WTC11 (cell line): Measurements from ENCODE around the gene GJD4. TPM values are rescaled to one million over a fixed set of nuclear protein-coding genes. Genes with fewer than 3 reads are reported as not detected.
A peak's percentile ranks its signal among the peaks of the same experiment; 100 is the strongest.

Experiments
- ATAC-seq: fragments of 200-7000 bp; cut with Tn5 transposase; 2 replicates; pipeline ENCODE4 v1.10.0; 2021; ENCODE audit warnings: mild to moderate bottlenecking, moderate library complexity
- Bru-seq: library from RNA; stranded (reverse); fragments of 400-500 nt; gene quantifications from one replicate; lab custom pipeline; 2021; lab: Mats Ljungman, UMichigan
- CTCF ChIA-PET: fragments of 300-600 bp; sonication (Branson Sonifier 250); formaldehyde crosslinking; loops from one replicate; lab custom pipeline; 2021; ENCODE audit warnings: antibody characterized with exemption; lab: Charles Lee
- POLR2A ChIA-PET: fragments of 350-600 bp; sonication (Branson Sonifier 250); formaldehyde crosslinking; loops from one replicate; lab custom pipeline; 2021; ENCODE audit warnings: antibody characterized with exemption; lab: Charles Lee
- DNase-seq: peaks from one replicate; pipeline ENCODE4 v3.0.0; 2021; ENCODE audit warnings: low spot score
- H3K27ac Mint-ChIP-seq: 2 replicates; pipeline ENCODE4 v1.8.0; 2021; ENCODE audit warnings: mixed read lengths
- H3K27me3 Mint-ChIP-seq: 2 replicates; pipeline ENCODE4 v1.8.0; 2021; ENCODE audit warnings: low read depth, mild to moderate bottlenecking, moderate library complexity, mixed read lengths
- H3K36me3 Mint-ChIP-seq: 2 replicates; pipeline ENCODE4 v1.8.0; 2021; ENCODE audit warnings: mixed read lengths
- H3K4me1 Mint-ChIP-seq: 2 replicates; pipeline ENCODE4 v1.8.0; 2022; ENCODE audit warnings: mixed read lengths
- H3K4me3 Mint-ChIP-seq: 2 replicates; pipeline ENCODE4 v1.8.0; 2021; ENCODE audit warnings: mild to moderate bottlenecking, moderate library complexity, mixed read lengths
- H3K9me3 Mint-ChIP-seq: 2 replicates; pipeline ENCODE4 v1.8.0; 2021; ENCODE audit warnings: mixed read lengths
- ATF1 ChIP-seq: sonication (generic); formaldehyde crosslinking; IDR thresholded peaks from 2 replicates; pipeline ENCODE4 v1.8.1; 2023; ENCODE audit warnings: mild to moderate bottlenecking, moderate library complexity, missing genetic modification reagents
- CTCF ChIP-seq: fragments of 200-600 bp; IDR thresholded peaks from 2 replicates; pipeline ENCODE4 v1.8.0; 2022; ENCODE audit warnings: antibody characterized with exemption
- E2F5 ChIP-seq: sonication (generic); formaldehyde crosslinking; IDR thresholded peaks from 2 replicates; pipeline ENCODE4 v1.8.1; 2022; ENCODE audit warnings: mild to moderate bottlenecking, moderate library complexity, missing genetic modification reagents
- ELF4 ChIP-seq: sonication (generic); formaldehyde crosslinking; IDR thresholded peaks from 2 replicates; pipeline ENCODE4 v1.8.1; 2022; ENCODE audit warnings: low read depth, mild to moderate bottlenecking, moderate library complexity, missing genetic modification reagents
- FOXJ3 ChIP-seq: sonication (generic); formaldehyde crosslinking; IDR thresholded peaks from 2 replicates; pipeline ENCODE4 v1.9.0; 2021; ENCODE audit warnings: missing genetic modification reagents, mild to moderate bottlenecking, borderline replicate concordance
- GABPB1 ChIP-seq: sonication (generic); formaldehyde crosslinking; IDR thresholded peaks from 2 replicates; pipeline ENCODE4 v1.8.1; 2023; ENCODE audit warnings: mild to moderate bottlenecking, missing genetic modification reagents
- MAX ChIP-seq: sonication (generic); formaldehyde crosslinking; IDR thresholded peaks from 2 replicates; pipeline ENCODE4 v1.8.0; 2022; ENCODE audit warnings: mild to moderate bottlenecking, missing genetic modification reagents
- MYBL2 ChIP-seq: sonication (generic); formaldehyde crosslinking; IDR thresholded peaks from 2 replicates; pipeline ENCODE4 v1.8.1; 2023; ENCODE audit warnings: mild to moderate bottlenecking, moderate library complexity, missing genetic modification reagents
- NR1H2 ChIP-seq: sonication (generic); formaldehyde crosslinking; IDR thresholded peaks from 2 replicates; pipeline ENCODE4 v1.9.0; 2021; ENCODE audit warnings: mild to moderate bottlenecking, moderate library complexity, missing genetic modification reagents
- SMAD4 ChIP-seq: sonication (generic); formaldehyde crosslinking; IDR thresholded peaks from 2 replicates; pipeline ENCODE4 v1.8.0; 2022; ENCODE audit warnings: mild to moderate bottlenecking, missing genetic modification reagents
- TCF7 ChIP-seq: sonication (generic); formaldehyde crosslinking; IDR thresholded peaks from 2 replicates; pipeline ENCODE4 v1.8.0; 2022; ENCODE audit warnings: mild to moderate bottlenecking, low read depth, missing genetic modification reagents, moderate library complexity
- ZBTB21 ChIP-seq: sonication (generic); formaldehyde crosslinking; IDR thresholded peaks from 2 replicates; pipeline ENCODE4 v1.8.1; 2023; ENCODE audit warnings: mild to moderate bottlenecking, missing genetic modification reagents, borderline replicate concordance
- ZBTB43 ChIP-seq: sonication (generic); formaldehyde crosslinking; IDR thresholded peaks from 2 replicates; pipeline ENCODE4 v1.8.1; 2023; ENCODE audit warnings: mild to moderate bottlenecking, missing genetic modification reagents
- ZNF219 ChIP-seq: sonication (generic); formaldehyde crosslinking; IDR thresholded peaks from 2 replicates; pipeline ENCODE4 v1.8.0; 2023; ENCODE audit warnings: missing genetic modification reagents, mild to moderate bottlenecking, borderline replicate concordance
- ZNF232 ChIP-seq: sonication (generic); formaldehyde crosslinking; IDR thresholded peaks from 2 replicates; pipeline ENCODE4 v1.8.0; 2022; ENCODE audit warnings: mild to moderate bottlenecking, missing genetic modification reagents
- ZNF423 ChIP-seq: fragments of 250-450 bp; sonication (Bioruptor Pico); IDR thresholded peaks from 2 replicates; pipeline ENCODE4 v2.1.2; 2022; ENCODE audit warnings: mild to moderate bottlenecking, moderate library complexity
- long read RNA-seq, 3 experiments: library from RNA in 1 of 3; library from capped mRNA in 1 of 3; library from polyadenylated mRNA in 1 of 3; unstranded in 2 of 3; stranded (forward) in 1 of 3; transcript quantifications; one replicate each; pipeline ENCODE4 v2.0.0, GENCODE V29; 2021
- total RNA-seq: library from RNA; stranded (reverse); gene quantifications from 3 replicates; pipeline ENCODE4 v1.2.3, GENCODE V29; 2021
- TF ChIP-seq, protein P1 (sequence below): sonication (generic); formaldehyde crosslinking; IDR thresholded peaks from 2 replicates; pipeline ENCODE4 v1.8.1; 2022; ENCODE audit warnings: low read depth, missing genetic modification reagents, borderline replicate concordance
- TF ChIP-seq, protein P2 (sequence below): sonication (generic); formaldehyde crosslinking; IDR thresholded peaks from 2 replicates; pipeline ENCODE4 v1.8.0; 2022; ENCODE audit warnings: mild to moderate bottlenecking, missing genetic modification reagents

Gene GJD4
- total RNA-seq (not detected in 3 replicates), Bru-seq, nascent RNA (not detected)
- long read RNA-seq, experiment 1: 0 reads
- long read RNA-seq, experiment 2: 0 reads
- long read RNA-seq, experiment 3: 0 reads

DNA sequence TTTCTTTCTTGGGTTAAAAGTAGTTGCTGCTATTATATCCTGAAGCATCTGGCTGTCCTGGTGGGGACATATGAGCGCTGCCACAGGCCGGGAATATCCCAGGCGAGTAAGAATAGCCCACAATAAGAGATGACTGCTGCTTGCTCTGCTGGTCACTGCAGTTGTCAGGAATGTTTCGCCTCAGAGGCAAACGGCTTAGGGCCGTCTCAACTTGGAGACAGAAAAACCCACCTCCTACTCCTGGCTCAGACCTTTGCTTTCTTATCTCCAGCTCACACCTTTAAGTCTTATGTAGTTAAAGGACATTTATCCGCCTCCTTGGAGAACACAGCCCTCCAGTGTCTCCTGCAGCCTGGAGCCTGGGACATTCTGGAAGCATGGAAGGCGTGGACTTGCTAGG lies at the start of gene GJD4:
GJD4 (plus strand) TSS at position 151 of the 400 bp plus-strand sequence; CDS start at position 378, 227 bp downstream.
- no peak for DNase-seq
- Mint-ChIP-seq H3K36me3 (peaks cover 13% of the 10 kb centered on the region), H3K9me3 (peaks cover 20% of the 10 kb centered on the region), H3K4me3 (no peak within 1 kb of the TSS), H3K27me3 (peaks cover 28% of the 10 kb centered on the region), H3K27ac (no peak within 1 kb of the TSS), H3K4me1 (peaks cover 3% of the 10 kb centered on the region)
- POLR2A ChIA-PET: no interaction called here
- CTCF ChIA-PET: interaction anchor here (0.9 kb wide), 1 partner anchor 11 kb away, joined by 3 read pairs; no protein-coding TSS in a partner anchor
- ATAC-seq: peak; percentile 38; the same call in 1 of the 2 replicates
- TF ChIP-seq ZNF423 (no peak), NR1H2 (CRISPR knock-in tag) (no peak), TCF7 (CRISPR knock-in tag) (no peak)
- TF ChIP-seq, protein P1, sequence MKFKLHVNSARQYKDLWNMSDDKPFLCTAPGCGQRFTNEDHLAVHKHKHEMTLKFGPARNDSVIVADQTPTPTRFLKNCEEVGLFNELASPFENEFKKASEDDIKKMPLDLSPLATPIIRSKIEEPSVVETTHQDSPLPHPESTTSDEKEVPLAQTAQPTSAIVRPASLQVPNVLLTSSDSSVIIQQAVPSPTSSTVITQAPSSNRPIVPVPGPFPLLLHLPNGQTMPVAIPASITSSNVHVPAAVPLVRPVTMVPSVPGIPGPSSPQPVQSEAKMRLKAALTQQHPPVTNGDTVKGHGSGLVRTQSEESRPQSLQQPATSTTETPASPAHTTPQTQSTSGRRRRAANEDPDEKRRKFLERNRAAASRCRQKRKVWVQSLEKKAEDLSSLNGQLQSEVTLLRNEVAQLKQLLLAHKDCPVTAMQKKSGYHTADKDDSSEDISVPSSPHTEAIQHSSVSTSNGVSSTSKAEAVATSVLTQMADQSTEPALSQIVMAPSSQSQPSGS: no peak

DNA sequence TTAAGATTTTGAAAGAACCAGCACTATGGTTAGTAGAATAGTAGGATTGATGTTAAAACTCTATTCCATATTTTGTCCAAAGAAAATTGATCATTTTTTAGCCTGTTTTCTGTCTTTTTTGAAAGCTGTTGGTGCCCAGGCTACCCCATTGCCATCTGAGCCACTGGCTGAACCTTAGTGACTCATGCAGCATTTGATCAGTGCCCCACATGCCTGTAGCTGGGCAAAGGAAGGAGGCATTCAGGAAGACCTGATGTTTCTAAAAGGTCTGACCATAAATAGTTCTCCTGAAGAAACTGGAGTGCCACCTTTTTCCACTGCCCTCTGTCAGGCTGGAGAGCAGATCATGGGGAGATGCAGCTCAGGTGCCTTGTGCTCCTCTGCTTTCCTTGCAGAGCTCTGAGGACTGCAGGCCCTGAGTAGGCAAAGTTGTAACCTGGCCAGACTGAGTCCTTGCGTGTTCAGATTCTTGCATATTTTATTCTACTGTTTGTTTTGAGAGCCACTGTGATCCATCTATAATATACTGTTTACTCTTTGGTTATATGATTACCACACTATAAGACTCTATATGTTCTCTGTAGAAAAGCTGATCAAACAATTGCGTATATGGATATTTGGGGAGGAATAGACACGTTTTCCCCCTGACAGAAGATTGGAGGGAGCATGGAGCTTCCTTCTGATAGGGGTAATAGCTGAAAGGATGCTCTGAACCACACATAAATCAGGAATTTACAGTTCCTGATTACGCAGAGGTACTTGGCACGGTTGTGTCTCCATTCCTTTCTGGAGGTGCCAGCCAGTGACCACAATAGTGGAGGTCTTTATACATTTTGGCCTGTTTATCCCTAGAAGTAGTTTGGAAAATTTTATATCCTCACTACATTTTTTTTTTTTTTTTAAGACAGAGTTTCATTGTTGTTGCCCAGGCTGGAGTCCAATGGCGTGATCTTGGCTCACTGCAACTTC lies 48.9 kb upstream of the GJD4 start:
- no peaks in the 10 kb centered on the region for H3K27me3 Mint-ChIP-seq
- TF ChIP-seq ZBTB21 (CRISPR knock-in tag): no peak
- TF ChIP-seq, all 79 proteins: peak for 0
- no peak for ATAC-seq
- H3K36me3 Mint-ChIP-seq: no peaks in the 10 kb centered on the region; the same call in 1 of the 2 replicates
- POLR2A ChIA-PET: no interaction called here
- no peak overlapping the region for H3K27ac Mint-ChIP-seq
- H3K4me1 Mint-ChIP-seq: peaks cover 5% of the 10 kb centered on the region; the same call in 1 of the 2 replicates
- CTCF ChIA-PET: no interaction called here
- H3K4me3 Mint-ChIP-seq: no peak overlapping the region
- DNase-seq: no peak
- no peaks in the 10 kb centered on the region for H3K9me3 Mint-ChIP-seq

GRCh38 chr10:35558276-35558675 lies 46.9 kb upstream of the GJD4 start:
- POLR2A ChIA-PET: no interaction called here
- peaks cover 7% of the 10 kb centered on the region for H3K4me1 Mint-ChIP-seq
- DNase-seq (no peak), ATAC-seq (no peak)
- no peaks in the 10 kb centered on the region for H3K27me3 Mint-ChIP-seq
- no peak overlapping the region for H3K4me3 Mint-ChIP-seq
- no peaks in the 10 kb centered on the region; the same call in 1 of the 2 replicates for H3K36me3 Mint-ChIP-seq
- TF ChIP-seq ATF1 (no peak), ZNF232 (CRISPR knock-in tag) (no peak), ELF4 (CRISPR knock-in tag) (no peak), ZBTB43 (CRISPR knock-in tag) (no peak), CTCF (no peak)
- no peak overlapping the region for H3K27ac Mint-ChIP-seq
- no peaks in the 10 kb centered on the region for H3K9me3 Mint-ChIP-seq
- CTCF ChIA-PET: no interaction called here

- H3K4me1 Mint-ChIP-seq: peaks cover 8% of the 10 kb centered on the region
- TF ChIP-seq MAX (no peak), ATF1 (no peak), E2F5 (no peak), MYBL2 (CRISPR knock-in tag) (no peak), NR1H2 (CRISPR knock-in tag) (no peak), ZNF219 (CRISPR knock-in tag) (no peak), ZNF423 (no peak), FOXJ3 (CRISPR knock-in tag) (no peak), SMAD4 (CRISPR knock-in tag) (no peak), GABPB1 (CRISPR knock-in tag) (no peak)
- TF ChIP-seq, protein P2, sequence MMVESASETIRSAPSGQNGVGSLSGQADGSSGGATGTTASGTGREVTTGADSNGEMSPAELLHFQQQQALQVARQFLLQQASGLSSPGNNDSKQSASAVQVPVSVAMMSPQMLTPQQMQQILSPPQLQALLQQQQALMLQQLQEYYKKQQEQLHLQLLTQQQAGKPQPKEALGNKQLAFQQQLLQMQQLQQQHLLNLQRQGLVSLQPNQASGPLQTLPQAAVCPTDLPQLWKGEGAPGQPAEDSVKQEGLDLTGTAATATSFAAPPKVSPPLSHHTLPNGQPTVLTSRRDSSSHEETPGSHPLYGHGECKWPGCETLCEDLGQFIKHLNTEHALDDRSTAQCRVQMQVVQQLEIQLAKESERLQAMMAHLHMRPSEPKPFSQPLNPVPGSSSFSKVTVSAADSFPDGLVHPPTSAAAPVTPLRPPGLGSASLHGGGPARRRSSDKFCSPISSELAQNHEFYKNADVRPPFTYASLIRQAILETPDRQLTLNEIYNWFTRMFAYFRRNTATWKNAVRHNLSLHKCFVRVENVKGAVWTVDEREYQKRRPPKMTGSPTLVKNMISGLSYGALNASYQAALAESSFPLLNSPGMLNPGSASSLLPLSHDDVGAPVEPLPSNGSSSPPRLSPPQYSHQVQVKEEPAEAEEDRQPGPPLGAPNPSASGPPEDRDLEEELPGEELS (CRISPR knock-in tag): no peak
Observed at GRCh38 chr10:35559416-35559815, 45.7 kb upstream of the GJD4 start.

More at GRCh38 chr10:35559416-35559815, 45.7 kb upstream of the GJD4 start:
- DNase-seq: no peak
- ChIA-PET POLR2A (no interaction called here), CTCF (no interaction called here)
- H3K27me3 Mint-ChIP-seq: no peaks in the 10 kb centered on the region
- H3K9me3 Mint-ChIP-seq: no peaks in the 10 kb centered on the region
- no peak for ATAC-seq
- H3K27ac Mint-ChIP-seq: peak overlapping the region; percentile 5; the same call in 1 of the 2 replicates
- no peak overlapping the region for H3K4me3 Mint-ChIP-seq
- H3K36me3 Mint-ChIP-seq: no peaks in the 10 kb centered on the region; the same call in 1 of the 2 replicates
